ENCODE measurements around the gene RDH16.
"Not testable (repeated sequence)": the region's sequence is repeated elsewhere in the genome, so short reads cannot be mapped to it uniquely, and the experiment has no call there.

Gene RDH16

DNA sequence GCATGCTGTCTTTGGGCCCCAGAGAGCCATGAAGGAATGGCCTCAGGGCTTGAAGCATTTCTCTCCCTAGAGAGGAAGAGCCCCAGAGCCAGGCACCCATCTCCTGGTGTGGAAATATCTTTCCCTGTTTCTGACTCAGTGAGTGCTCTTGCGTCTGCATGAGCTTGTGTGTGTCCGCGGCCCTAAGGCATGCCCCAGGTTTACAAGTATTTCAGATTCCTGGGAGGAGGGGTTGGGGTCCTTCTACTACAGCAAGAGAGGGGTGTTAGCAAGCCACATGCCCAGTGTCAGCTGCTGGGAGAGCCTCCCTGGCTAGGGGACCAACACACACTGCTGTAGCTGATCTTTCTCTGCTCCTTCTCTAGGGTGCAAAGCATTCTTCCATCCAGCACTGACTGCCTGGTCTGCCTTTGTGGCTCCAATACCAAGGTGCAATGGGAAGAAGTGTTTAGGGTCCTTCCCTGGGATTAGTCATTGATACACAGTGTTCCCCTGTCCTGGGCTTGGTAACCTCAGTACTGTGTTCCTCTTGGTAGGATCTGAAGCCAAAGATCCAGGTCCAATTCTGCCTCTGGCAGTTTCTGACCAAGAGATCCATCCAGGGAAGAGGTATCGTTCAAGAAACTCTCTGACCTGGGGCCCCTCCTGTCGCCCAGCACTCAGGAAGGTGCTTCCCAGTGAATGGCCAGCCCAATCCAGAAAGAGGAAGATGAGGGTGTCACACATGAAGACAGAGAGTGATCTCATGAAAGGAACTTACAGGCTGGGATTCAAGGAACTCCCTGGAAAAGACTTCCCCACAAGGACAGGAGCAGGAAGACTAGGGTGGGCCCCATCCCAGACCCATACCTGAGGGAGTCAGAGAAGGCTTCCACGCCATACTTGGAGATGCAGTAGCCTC, 3.1 kb downstream of the RDH16 start:
- no peak for DNase-seq (ENCODE audit: low read depth)

DNA sequence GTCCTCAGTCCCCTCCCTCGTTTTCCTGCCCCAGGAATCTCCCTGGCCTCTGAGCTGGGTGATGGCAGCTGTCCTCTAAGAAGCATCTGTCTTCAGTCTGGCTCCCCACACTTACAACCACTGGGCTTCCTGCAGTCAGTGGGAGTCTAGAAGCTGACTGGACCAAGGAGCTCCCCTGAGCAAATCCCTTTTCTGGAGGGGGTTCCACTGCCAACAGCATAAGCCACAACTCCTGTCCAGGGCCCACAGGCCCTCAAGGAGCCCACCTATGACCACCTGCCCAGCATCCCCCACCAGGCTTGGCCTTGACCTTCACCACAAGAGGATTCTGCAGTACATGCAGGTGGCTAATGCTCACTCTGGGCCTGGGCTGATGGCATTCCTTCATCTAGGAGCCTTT, 4.1 kb downstream of the RDH16 start:
- DNase-seq (ENCODE audit: low read depth), result no peak

DNA sequence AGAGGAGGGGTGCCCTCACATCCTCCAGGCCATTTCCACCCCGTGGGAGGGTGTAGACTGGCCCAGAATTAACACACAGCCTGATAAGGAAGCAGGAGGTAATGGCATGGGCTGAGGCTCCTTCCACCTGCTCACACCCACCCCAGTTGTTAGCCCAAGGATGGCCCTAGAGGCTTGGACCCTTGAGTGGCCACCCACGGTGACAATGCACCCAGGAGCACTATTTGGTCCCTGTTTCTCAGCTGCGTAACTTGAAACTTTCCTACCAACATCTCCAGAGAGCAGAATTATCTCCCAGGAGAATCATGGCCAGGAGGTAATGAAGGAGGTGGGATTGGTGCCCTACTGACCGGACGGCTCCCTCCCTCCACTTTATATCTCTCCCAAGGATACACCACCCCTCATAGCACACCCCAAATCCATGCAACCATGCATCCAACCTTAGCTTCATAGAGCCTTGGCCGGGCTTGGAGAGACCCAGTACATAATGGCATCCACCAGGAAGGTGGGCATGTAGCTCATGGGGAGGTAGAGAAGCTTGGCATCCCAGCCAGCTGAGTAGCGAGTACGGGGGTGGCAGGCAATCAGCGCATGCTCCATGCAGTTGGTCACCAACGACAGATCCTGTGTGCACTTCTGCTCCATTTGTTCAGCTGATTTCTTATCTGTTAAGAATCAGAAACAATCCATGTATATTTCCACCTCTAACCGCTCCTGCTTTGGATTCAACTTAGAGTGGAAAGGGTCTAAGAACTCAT, 5.6 kb downstream of the RDH16 start:
- DNase-seq (ENCODE audit: low read depth), result no peak

GRCh38 chr12:56948881-56949280, 8.5 kb downstream of the RDH16 start:
- DNase-seq (ENCODE audit: low read depth), result no peak

- no peak for DNase-seq (ENCODE audit: low read depth)
Observed at GRCh38 chr12:56948457-56948777, 9.0 kb downstream of the RDH16 start.

GRCh38 chr12:56947633-56948456, 9.6 kb downstream of the RDH16 start:
- DNase-seq (ENCODE audit: low read depth), result no peak

DNA sequence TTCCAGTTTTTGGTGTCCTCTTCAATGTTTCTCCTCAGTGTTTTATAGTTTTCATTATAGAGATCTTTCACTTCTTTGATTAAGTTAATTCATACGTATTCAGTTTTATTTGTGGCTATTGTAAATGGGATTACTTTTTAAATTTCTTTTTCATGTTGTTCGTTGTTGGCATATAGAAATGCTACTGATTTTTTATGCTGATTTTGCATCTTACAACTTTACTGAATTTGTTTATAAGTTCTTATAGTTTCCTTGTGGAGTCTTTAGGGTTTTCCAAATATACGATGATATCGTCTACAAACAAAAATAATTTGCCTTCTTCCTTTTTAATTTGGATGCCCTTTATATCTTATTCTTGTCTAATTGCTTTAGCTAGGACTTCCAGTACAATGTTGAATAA, 13.5 kb downstream of the RDH16 start:
- DNase-seq (ENCODE audit: low read depth), result no peak

GRCh38 chr12:56943374-56943773, 14.0 kb downstream of the RDH16 start:
- not testable (repeated sequence) for DNase-seq (ENCODE audit: low read depth)

DNA sequence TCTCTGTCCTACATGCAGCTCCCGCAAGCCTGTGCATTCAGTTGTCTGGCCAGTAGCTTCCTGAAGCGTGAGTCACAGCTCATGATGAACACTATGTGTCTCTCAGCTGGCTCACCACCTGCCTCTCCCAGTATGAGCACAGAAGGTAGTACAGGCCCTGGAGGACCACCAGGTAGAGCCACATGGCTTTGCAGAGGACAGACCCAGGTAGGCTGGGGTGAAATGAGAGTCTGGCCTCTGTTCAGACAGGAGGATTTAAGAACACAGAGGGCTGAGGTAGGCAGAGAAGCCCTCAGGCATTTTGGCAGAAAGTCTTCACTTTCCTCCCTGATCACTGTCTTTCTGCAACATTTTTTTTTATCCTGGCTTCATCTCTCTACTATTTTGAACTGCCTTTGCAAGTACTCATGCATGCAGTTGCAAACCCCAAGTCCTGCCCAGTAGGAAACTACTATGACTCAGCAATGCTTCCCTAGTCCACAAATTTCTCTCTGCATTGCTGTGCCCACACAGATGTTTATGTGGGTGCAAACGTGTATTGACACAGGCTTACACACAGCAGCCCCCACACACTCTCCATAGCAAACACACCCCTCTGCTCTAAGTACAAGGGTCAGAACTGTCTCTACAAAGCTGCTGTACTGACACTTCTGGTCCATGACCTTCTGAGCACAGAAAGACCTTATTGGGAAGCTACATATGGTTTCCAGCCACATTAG, 15.9 kb downstream of the RDH16 start:
- no peak for DNase-seq (ENCODE audit: low read depth)

DNA sequence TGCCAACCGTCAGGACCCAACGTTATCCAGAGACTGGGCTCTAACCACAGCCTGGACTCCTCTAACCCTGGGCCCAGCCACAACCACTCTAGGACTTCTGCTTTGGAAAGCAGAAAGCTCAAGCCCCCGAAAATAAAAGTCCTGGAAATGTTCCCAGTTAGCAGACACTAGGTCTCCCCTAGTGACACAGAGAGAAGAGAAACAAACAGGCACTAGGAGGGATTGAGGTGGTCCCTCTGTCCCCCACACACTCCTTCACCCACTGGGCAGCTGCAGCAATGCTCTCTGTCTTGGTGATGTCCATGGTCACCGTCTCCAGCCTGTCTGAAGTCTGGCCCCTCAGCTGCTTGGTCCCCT, 16.5 kb downstream of the RDH16 start:
- DNase-seq (ENCODE audit: low read depth), result not testable (repeated sequence)

GRCh38 chr12:56935752-56936151, 21.7 kb downstream of the RDH16 start:
- no peak for DNase-seq (ENCODE audit: low read depth)

DNA sequence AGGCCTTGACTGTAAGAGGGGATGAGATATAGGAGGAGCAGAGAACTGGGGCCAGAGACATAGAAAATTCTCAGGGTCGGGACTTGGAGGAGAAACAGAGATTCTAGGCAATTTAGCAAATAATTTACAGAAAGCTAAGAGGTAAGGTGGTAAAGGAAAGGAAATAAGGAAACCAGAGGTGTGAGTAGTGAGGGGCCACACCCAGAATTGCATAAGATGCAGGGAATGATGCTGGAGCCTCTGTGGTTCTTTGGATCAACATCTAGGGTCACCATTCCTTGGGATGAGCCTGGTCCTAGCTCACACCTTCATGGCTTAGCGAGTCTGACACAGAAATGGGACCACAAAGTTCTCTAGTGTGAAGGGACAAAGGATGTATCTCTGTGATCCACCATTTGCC, 22.3 kb downstream of the RDH16 start:
- no peak for DNase-seq (ENCODE audit: low read depth)

DNA sequence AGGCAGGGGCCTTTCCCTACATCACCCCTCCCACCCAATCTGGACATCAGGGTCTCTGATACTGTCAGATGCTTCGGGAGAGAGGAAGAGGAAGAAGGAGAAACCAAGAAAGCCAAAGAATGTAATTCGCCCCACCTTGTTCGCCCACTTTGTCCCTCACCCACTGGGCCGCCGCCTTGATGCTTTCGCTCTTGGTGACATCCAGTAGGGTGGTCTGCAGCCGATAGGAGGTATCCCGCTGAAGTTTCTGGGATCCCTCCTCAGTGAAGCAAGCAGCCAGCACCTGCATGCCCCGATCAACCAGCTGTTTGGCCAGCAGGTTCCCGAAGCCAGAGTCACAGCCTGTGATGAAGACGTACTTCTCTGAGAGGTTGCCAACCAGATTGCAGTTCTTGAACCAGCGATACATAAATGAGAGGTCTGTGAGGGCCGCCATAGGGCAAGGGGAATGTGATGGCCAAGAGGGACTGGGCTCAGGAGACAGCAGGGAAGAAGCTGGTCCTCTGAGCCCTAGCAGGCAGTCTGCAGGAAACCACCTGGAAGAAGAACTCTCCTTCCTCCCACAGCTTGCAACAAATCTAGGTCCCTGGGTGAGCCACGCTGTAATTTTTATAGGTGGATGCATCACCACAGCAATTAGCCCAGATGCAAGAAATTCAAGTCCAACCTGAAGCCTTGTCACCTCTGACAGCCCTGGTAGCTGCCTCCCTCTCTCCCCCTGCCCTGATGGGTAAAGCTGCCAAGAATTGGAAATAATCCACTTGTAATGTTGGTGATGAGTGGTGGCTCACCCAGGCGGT, 23.4 kb downstream of the RDH16 start, which contains the start of gene SDR9C7:
Gene SDR9C7, minus strand, starts transcription at position 583 of the 800 bp plus-strand sequence. Its CDS starts 147 bp downstream, at position 436.
- no peak for DNase-seq (ENCODE audit: low read depth)

GRCh38 chr12:56932867-56933266, 24.5 kb downstream of the RDH16 start:
- no peak for DNase-seq (ENCODE audit: low read depth)

DNA sequence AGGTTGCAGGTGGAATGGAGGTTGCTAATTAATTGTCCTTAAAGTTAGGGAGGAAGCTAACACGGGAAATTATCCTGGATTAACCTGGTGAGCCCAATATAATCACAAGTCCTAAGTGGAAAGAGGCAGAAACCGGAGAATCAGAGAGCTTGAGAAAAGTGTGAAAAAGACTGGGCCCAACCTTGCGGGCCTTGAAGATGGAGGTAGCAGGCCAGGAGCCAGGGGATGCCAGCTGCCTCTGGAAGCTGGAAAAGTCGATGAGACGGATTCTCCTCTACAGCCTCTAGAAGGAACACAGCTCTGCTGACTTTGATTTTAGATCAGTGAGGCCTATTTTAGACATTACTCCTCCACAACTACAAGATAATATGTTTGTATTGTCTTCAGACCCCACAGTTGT, 25.3 kb downstream of the RDH16 start:
- no peak for DNase-seq (ENCODE audit: low read depth)

GRCh38 chr12:56931474-56931978, 25.9 kb downstream of the RDH16 start:
- no peak for DNase-seq (ENCODE audit: low read depth)

GRCh38 chr12:56930241-56930640, 27.2 kb downstream of the RDH16 start:
- no peak for DNase-seq (ENCODE audit: low read depth)

DNA sequence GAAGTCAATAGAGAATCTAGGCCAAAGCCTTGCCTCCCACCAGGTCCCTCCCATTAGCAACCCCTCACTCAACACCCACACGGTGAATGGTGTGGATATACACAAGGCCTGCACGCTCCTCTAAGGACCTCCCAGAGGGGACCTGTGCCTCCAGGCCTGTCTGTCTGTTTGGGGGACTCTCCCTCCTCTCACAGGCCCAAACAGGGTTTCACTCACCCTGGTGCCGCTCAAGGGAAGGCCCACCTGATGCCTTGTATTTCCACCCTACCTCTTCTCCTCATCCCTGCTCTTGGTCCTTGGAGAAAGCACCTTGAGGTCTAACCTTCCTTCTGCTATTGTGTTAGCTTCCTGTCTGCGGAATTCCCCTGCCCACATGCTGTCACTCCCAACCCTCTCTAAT, 27.6 kb downstream of the RDH16 start:
- DNase-seq (ENCODE audit: low read depth), result no peak

- no peak for DNase-seq (ENCODE audit: low read depth)
Observed at GRCh38 chr12:56928262-56928661, 29.1 kb downstream of the RDH16 start.

DNA sequence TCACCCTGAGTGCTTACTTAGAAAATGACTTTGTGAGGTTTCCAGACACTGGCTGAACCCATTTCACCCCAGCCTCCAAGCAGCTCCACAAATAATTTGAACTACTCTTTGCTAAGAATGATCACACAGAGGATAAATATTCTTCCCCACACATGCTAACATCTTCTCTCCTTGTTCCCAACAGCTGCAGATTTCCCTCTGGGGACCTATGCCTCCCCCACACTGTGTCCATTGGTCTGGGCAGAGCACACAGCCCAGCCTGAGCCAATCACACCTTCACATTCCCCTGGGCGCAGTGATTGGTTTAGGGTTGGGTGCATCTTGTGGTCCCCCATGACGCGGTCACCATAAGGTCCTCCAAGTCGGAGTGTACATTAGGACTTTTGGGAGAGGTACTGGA, 30.1 kb downstream of the RDH16 start:
- no peak for DNase-seq (ENCODE audit: low read depth)

- no peak for DNase-seq (ENCODE audit: low read depth)
Observed at GRCh38 chr12:56922031-56922430, 35.4 kb downstream of the RDH16 start.

Data from activated T-cell treated with anti-CD3 and anti-CD28 coated beads for 1 hour (primary cell).